ENCODE measurements around the gene ZNF827. TPM values are rescaled to one million over a fixed set of nuclear protein-coding genes. Genes with fewer than 3 reads are reported as not detected.

ZNF827 gene
- polyA plus RNA-seq, 4 donors: 3.5 to 30.0 (median 7.5) TPM

DNA sequence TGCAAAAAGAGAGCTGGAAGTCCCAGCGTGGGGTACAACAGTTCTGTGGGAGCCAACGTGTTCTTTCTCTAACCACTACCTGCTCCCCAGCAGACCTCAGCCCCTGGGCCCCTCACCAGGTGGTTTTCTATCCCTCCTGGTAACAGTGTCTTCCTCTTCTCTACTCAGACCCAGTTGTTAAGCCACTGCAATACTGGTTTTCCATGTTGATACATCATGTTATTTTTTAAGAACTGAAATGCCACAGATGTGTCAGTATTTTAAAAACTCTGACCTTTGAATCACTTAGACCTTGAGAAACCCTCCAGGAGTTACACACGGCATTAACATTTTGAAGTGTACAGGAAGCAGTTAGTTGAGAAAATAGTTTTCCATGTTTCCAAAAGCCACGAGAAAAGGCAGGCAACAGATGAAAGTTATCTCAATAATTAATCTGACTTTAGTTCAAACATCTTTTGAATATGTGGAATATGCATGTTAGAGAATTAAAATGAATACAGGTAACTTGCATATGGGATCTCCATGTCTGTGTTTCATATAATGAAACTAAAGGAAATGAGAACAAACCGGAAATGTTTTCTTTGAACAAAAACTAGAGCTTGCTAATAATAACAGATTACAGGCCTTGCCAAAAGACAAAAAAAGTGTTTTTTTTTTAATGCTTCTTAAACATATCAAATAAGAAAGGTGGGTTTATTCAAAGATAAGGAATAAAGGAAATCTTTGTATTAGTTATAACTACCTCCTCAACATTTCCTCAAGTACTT, 108.8 kb downstream of the ZNF827 start:
- no peak overlapping the region for H3K4me3 ChIP-seq (ENCODE audit: low read depth in 1 of 3, low read length in 3 of 3)
- FAIRE-seq: peak; percentile 39
- 60 to 85% (median 62%) methylated on average over 5 of the region's 5 CpGs for WGBS, 3 donors
- H3K27me3 ChIP-seq (ENCODE audit: control insufficient read depth in 3 of 3, insufficient read depth in 3 of 3, low read length in 3 of 3): no peaks in the 10 kb centered on the region
- peaks cover 5 to 19% (median 5%) of the 10 kb centered on the region in 3 donors for H3K36me3 ChIP-seq (ENCODE audit: control insufficient read depth in 3 of 3, insufficient read depth in 2 of 3, low read depth in 1 of 3, low read length in 3 of 3)
- H3K4me1 ChIP-seq (ENCODE audit: control insufficient read depth in 3 of 3, insufficient read depth in 2 of 3, low read depth in 1 of 3, low read length in 2 of 3): no peaks in the 10 kb centered on the region
- no peaks in the 10 kb centered on the region for H3K9me3 ChIP-seq (ENCODE audit: control insufficient read depth in 2 of 2, insufficient read depth in 1 of 2, low read depth in 1 of 2, low read length in 1 of 2)
- H3K27ac ChIP-seq (ENCODE audit: low read depth in 1 of 3, low read length in 2 of 3): peak overlapping the region in 1 of 3 donors; percentile 40
- DNase-seq: peak in 1 of 2 donors; percentile 55

DNA sequence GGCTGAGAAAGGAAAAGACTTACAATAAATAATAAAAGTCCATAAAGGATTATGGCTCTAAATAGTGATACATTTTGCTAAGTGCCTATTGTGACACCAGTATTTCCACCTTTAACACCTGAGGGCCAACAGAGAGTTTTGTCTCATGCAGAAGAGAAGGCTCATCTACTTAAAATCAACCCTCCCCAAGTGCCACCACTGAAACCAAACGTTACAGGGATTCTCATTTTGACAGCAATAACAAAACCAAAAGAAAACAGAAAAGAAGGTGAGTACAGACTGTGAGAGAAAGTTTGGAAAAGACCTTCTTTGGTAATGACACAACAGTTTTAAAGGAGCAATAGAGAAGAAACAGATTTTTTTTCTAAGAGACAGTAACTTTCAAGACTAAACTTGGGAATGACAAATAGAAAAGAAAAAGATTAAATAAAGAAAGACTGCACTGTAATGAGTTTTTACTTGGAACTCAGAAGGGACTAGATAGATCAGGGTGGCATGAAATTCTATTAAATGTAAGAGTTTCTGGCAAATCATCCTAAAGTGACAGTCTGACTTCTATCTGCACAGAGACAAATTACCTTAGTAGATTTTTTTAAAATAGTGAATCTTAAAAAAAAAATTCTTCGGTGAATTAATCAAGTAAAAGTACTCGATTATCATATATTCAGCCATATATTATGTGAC, 109.7 kb downstream of the ZNF827 start:
- WGBS, 3 donors: 72 to 80% (median 77%) methylated on average over 3 of the region's 3 CpGs
- Histone ChIP-seq H3K4me1 (ENCODE audit: control insufficient read depth in 3 of 3, insufficient read depth in 2 of 3, low read depth in 1 of 3, low read length in 2 of 3) (no peaks in the 10 kb centered on the region), H3K9me3 (ENCODE audit: control insufficient read depth in 2 of 2, insufficient read depth in 1 of 2, low read depth in 1 of 2, low read length in 1 of 2) (no peaks in the 10 kb centered on the region), H3K36me3 (ENCODE audit: control insufficient read depth in 3 of 3, insufficient read depth in 2 of 3, low read depth in 1 of 3, low read length in 3 of 3) (peaks cover 5 to 24% (median 5%) of the 10 kb centered on the region in 3 donors), H3K4me3 (ENCODE audit: low read depth in 1 of 3, low read length in 3 of 3) (no peak overlapping the region), H3K27ac (ENCODE audit: low read depth in 1 of 3, low read length in 2 of 3) (no peak overlapping the region), H3K27me3 (ENCODE audit: control insufficient read depth in 3 of 3, insufficient read depth in 3 of 3, low read length in 3 of 3) (no peaks in the 10 kb centered on the region)
- FAIRE-seq (no peak), DNase-seq (peak in 1 of 2 donors; percentile 20)

DNA sequence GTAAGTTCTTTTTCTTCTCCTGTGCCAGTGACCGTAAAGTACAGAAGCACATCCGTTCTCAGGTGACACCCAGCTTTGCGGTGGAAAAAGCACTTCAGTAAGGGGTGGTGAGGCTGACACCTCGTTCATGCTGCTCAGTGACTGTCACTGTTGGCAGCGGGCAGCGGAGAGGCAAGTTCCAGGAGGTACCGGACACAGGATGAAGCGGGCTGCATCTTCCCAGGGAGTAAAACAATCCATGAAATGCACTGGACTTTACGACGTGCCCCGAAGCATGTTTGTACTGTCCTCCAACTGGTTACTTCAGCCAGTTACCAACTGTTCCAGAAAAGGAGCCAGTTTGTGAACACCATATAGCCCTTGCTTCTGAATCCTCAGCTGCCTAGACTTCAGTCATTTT, 110.7 kb downstream of the ZNF827 start:
- Histone ChIP-seq H3K27me3 (ENCODE audit: control insufficient read depth in 3 of 3, insufficient read depth in 3 of 3, low read length in 3 of 3) (no peaks in the 10 kb centered on the region), H3K36me3 (ENCODE audit: control insufficient read depth in 3 of 3, insufficient read depth in 2 of 3, low read depth in 1 of 3, low read length in 3 of 3) (peaks cover 5 to 29% (median 6%) of the 10 kb centered on the region in 3 donors), H3K27ac (ENCODE audit: low read depth in 1 of 3, low read length in 2 of 3) (no peak overlapping the region), H3K4me3 (ENCODE audit: low read depth in 1 of 3, low read length in 3 of 3) (no peak overlapping the region), H3K4me1 (ENCODE audit: control insufficient read depth in 3 of 3, insufficient read depth in 2 of 3, low read depth in 1 of 3, low read length in 2 of 3) (no peaks in the 10 kb centered on the region), H3K9me3 (ENCODE audit: control insufficient read depth in 2 of 2, insufficient read depth in 1 of 2, low read depth in 1 of 2, low read length in 1 of 2) (no peaks in the 10 kb centered on the region)
- no peak for FAIRE-seq
- no peak for DNase-seq
- WGBS, 3 donors: 85 to 90% (median 89%) methylated on average over 11 of the region's 11 CpGs

DNA sequence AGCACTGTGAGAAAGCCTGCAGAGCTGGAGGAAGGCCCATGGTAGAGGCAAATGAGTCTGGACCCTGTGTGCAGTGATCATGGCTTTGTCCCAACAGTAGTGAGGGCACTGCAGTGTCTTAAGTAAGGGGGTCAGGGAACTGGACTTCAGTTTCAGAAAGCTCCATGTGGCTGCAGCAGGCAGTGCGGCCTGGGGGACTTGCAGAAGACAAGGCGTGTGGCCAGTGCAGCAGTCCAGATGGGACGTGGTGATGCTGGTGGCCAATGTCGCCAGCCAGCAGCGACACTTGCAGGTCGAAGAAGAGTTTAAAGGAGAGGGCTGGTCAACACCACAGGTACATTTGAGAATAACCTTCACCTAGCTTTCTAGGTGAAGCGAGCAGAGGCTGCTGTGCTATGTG, 113.4 kb downstream of the ZNF827 start:
- FAIRE-seq (no peak), DNase-seq (no peak)
- H3K27ac ChIP-seq (ENCODE audit: low read depth in 1 of 3, low read length in 2 of 3): no peak overlapping the region
- no peak overlapping the region for H3K4me3 ChIP-seq (ENCODE audit: low read depth in 1 of 3, low read length in 3 of 3)
- H3K27me3 ChIP-seq (ENCODE audit: control insufficient read depth in 3 of 3, insufficient read depth in 3 of 3, low read length in 3 of 3): no peaks in the 10 kb centered on the region
- WGBS, 3 donors: 97 to 99% (median 98%) methylated on average over 7 of the region's 7 CpGs
- H3K36me3 ChIP-seq (ENCODE audit: control insufficient read depth in 3 of 3, insufficient read depth in 2 of 3, low read depth in 1 of 3, low read length in 3 of 3): peaks cover 6 to 29% (median 10%) of the 10 kb centered on the region in 3 donors
- H3K4me1 ChIP-seq (ENCODE audit: control insufficient read depth in 3 of 3, insufficient read depth in 2 of 3, low read depth in 1 of 3, low read length in 2 of 3): no peaks in the 10 kb centered on the region
- no peaks in the 10 kb centered on the region for H3K9me3 ChIP-seq (ENCODE audit: control insufficient read depth in 2 of 2, insufficient read depth in 1 of 2, low read depth in 1 of 2, low read length in 1 of 2)

DNA sequence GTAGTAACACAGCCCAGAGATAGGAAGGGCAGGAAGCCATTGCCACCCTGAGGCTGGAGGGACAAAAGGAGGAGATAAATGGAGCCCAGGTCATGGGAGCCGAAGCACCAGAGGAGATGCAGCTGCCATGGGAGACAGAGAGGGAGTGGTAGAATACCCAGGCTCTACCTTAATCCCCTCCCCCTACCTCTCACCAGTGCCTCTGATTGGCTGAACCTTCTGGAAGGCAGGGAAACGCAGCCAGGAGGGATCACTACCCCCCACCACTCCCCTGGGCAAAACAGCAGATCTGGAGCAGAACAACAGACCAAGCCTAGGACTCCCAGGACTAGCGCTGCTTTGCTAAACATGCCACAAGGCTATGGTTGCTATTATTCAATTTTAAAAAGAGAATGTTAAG, 114.2 kb downstream of the ZNF827 start:
- no peak for FAIRE-seq
- Histone ChIP-seq H3K27ac (ENCODE audit: low read depth in 1 of 3, low read length in 2 of 3) (no peak overlapping the region), H3K4me1 (ENCODE audit: control insufficient read depth in 3 of 3, insufficient read depth in 2 of 3, low read depth in 1 of 3, low read length in 2 of 3) (no peaks in the 10 kb centered on the region), H3K4me3 (ENCODE audit: low read depth in 1 of 3, low read length in 3 of 3) (no peak overlapping the region), H3K27me3 (ENCODE audit: control insufficient read depth in 3 of 3, insufficient read depth in 3 of 3, low read length in 3 of 3) (no peaks in the 10 kb centered on the region), H3K9me3 (ENCODE audit: control insufficient read depth in 2 of 2, insufficient read depth in 1 of 2, low read depth in 1 of 2, low read length in 1 of 2) (no peaks in the 10 kb centered on the region), H3K36me3 (ENCODE audit: control insufficient read depth in 3 of 3, insufficient read depth in 2 of 3, low read depth in 1 of 3, low read length in 3 of 3) (peaks cover 6 to 33% (median 10%) of the 10 kb centered on the region in 3 donors)
- DNase-seq: no peak
- 91 to 96% (median 91%) methylated on average over 3 of the region's 3 CpGs for WGBS, 3 donors

DNA sequence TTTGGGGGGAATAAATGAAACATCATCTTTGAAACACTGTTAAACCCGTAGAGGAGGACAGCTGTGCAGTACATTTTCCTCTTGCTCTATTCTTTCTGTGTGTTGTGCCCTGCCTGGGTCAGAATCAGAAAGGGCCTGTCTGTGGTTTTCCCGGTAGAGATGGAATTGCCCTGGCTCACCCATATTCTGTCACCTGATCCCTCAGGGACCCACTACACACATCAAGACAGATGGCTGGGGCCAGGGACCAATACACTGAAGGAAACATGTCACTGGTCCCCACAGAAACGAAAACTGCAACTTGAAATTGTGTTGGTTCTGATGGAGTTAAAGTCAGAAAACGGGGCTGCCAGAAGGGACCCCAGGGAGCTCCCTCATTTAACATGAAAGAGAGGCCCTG, 114.9 kb downstream of the ZNF827 start:
- Histone ChIP-seq H3K4me1 (ENCODE audit: control insufficient read depth in 3 of 3, insufficient read depth in 2 of 3, low read depth in 1 of 3, low read length in 2 of 3) (no peaks in the 10 kb centered on the region), H3K4me3 (ENCODE audit: low read depth in 1 of 3, low read length in 3 of 3) (no peak overlapping the region), H3K36me3 (ENCODE audit: control insufficient read depth in 3 of 3, insufficient read depth in 2 of 3, low read depth in 1 of 3, low read length in 3 of 3) (peaks cover 6 to 33% (median 8%) of the 10 kb centered on the region in 3 donors), H3K27ac (ENCODE audit: low read depth in 1 of 3, low read length in 2 of 3) (no peak overlapping the region), H3K9me3 (ENCODE audit: control insufficient read depth in 2 of 2, insufficient read depth in 1 of 2, low read depth in 1 of 2, low read length in 1 of 2) (no peaks in the 10 kb centered on the region), H3K27me3 (ENCODE audit: control insufficient read depth in 3 of 3, insufficient read depth in 3 of 3, low read length in 3 of 3) (no peaks in the 10 kb centered on the region)
- FAIRE-seq: no peak
- no peak for DNase-seq
- WGBS, 3 donors: 85 to 95% (median 95%) methylated on average over 4 of the region's 4 CpGs

DNA sequence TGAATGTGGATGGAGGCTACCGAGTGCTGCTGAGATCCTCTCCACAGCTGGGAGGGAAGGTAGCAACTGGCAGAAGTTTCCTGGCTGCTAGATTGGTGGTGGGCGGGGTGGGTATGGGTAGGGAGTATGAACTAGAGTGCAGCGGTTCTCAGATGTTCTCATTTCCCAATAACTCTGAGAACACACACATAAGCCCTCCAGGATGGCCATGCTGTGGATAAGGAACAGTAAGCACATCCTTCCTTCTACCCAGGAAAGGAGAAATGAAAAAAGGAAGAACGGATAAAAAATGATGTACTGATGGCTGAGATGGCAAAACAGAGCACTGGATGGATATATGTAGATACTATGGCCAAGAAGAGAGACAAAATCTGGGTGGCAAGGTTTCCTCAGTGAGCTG, 116.0 kb downstream of the ZNF827 start:
- no peaks in the 10 kb centered on the region for H3K9me3 ChIP-seq (ENCODE audit: control insufficient read depth in 2 of 2, insufficient read depth in 1 of 2, low read depth in 1 of 2, low read length in 1 of 2)
- H3K27ac ChIP-seq (ENCODE audit: low read depth in 1 of 3, low read length in 2 of 3): no peak overlapping the region
- H3K4me3 ChIP-seq (ENCODE audit: low read depth in 1 of 3, low read length in 3 of 3): no peak overlapping the region
- WGBS, 3 donors: 88 to 95% (median 90%) methylated on average over 4 of the region's 4 CpGs
- H3K36me3 ChIP-seq (ENCODE audit: control insufficient read depth in 3 of 3, insufficient read depth in 2 of 3, low read depth in 1 of 3, low read length in 3 of 3): peaks cover 6 to 30% (median 8%) of the 10 kb centered on the region in 3 donors
- H3K4me1 ChIP-seq (ENCODE audit: control insufficient read depth in 3 of 3, insufficient read depth in 2 of 3, low read depth in 1 of 3, low read length in 2 of 3): no peaks in the 10 kb centered on the region
- DNase-seq (no peak), FAIRE-seq (no peak)
- no peaks in the 10 kb centered on the region for H3K27me3 ChIP-seq (ENCODE audit: control insufficient read depth in 3 of 3, insufficient read depth in 3 of 3, low read length in 3 of 3)

DNA sequence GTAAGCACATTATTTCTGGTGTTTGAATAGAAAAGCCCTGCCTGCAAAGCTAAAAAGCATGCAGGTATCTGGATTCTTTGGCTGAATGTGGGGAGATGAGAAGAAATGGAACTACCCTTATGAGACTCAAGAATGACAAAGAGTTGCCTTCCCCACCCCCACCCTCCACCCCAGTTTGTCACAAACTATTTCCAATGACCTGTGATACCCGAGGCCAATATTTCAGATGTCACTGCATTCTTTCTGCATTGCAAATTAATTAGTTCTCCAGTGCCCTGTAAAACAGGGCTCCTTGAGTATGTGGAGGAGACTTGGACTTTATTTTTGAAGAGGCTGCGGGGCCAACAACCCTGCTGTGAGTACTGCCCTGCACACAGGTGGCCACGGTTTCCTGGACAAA, 116.4 kb downstream of the ZNF827 start:
- WGBS, 3 donors: 82 to 87% (median 83%) methylated on average over 3 of the region's 3 CpGs
- Histone ChIP-seq H3K36me3 (ENCODE audit: control insufficient read depth in 3 of 3, insufficient read depth in 2 of 3, low read depth in 1 of 3, low read length in 3 of 3) (peaks cover 5 to 32% (median 6%) of the 10 kb centered on the region in 3 donors), H3K27me3 (ENCODE audit: control insufficient read depth in 3 of 3, insufficient read depth in 3 of 3, low read length in 3 of 3) (no peaks in the 10 kb centered on the region), H3K4me3 (ENCODE audit: low read depth in 1 of 3, low read length in 3 of 3) (no peak overlapping the region), H3K4me1 (ENCODE audit: control insufficient read depth in 3 of 3, insufficient read depth in 2 of 3, low read depth in 1 of 3, low read length in 2 of 3) (no peaks in the 10 kb centered on the region), H3K27ac (ENCODE audit: low read depth in 1 of 3, low read length in 2 of 3) (no peak overlapping the region), H3K9me3 (ENCODE audit: control insufficient read depth in 2 of 2, insufficient read depth in 1 of 2, low read depth in 1 of 2, low read length in 1 of 2) (no peaks in the 10 kb centered on the region)
- FAIRE-seq: no peak
- no peak for DNase-seq

Measured in small intestine (tissue), 7 donors.